DND-41 (cell line): ENCODE results near the gene GARS1.

Experiments
- ATAC-seq: fragments of 200-7000 bp; cut with Tn5 transposase; 3 replicates; pipeline ENCODE4 v1.9.1; 2021; ENCODE audit warnings: low read depth; ENCODE audit not compliant: insufficient read depth
- DNase-seq: peaks from one replicate; pipeline ENCODE4 v3.0.0-alpha.2; 2020
- H2AFZ ChIP-seq: 2 replicates; pipeline ENCODE4 v1.6.0; 2012; ENCODE audit warnings: low read depth, low read length
- H3K27ac ChIP-seq: 2 replicates; pipeline ENCODE4 v1.5.1; 2012; ENCODE audit warnings: low read length, inconsistent platforms
- H3K27me3 ChIP-seq: fragments of 200-600 bp; sonication (generic); 2 replicates; pipeline ENCODE4 v1.6.0; 2012; ENCODE audit warnings: low read length, mild to moderate bottlenecking, inconsistent platforms; ENCODE audit not compliant: insufficient read depth, poor library complexity
- H3K36me3 ChIP-seq: 2 replicates; pipeline ENCODE4 v1.5.1; 2012; ENCODE audit warnings: low read length, inconsistent platforms; ENCODE audit not compliant: insufficient read depth
- H3K4me1 ChIP-seq: 2 replicates; pipeline ENCODE4 v1.5.1; 2012; ENCODE audit warnings: mild to moderate bottlenecking, low read length; ENCODE audit not compliant: insufficient read depth
- H3K4me2 ChIP-seq: 2 replicates; pipeline ENCODE4 v1.6.0; 2012; ENCODE audit warnings: mild to moderate bottlenecking, moderate library complexity, low read length, inconsistent platforms; ENCODE audit not compliant: insufficient read depth
- H3K4me3 ChIP-seq, 2 experiments: fragments of 200-600 bp in 1 of 2; shearing (Covaris generic) in 1 of 2; 2 replicates each; pipeline ENCODE4 v1.5.1; 2012 to 2016; ENCODE audit warnings: inconsistent platforms in 2 of 2, low read length in 2 of 2, mild to moderate bottlenecking in 2 of 2, low read depth in 1 of 2, moderate library complexity in 1 of 2
- H3K79me2 ChIP-seq: 2 replicates; pipeline ENCODE4 v1.6.0; 2012; ENCODE audit warnings: low read length, inconsistent platforms; ENCODE audit not compliant: insufficient read depth
- H3K9ac ChIP-seq: 2 replicates; pipeline ENCODE4 v1.6.0; 2012; ENCODE audit warnings: low read depth, mild to moderate bottlenecking, inconsistent platforms, low read length, moderate library complexity
- H3K9me3 ChIP-seq: 2 replicates; pipeline ENCODE4 v1.5.1; 2012; ENCODE audit warnings: low read length, moderate library complexity, mild to moderate bottlenecking, inconsistent platforms; ENCODE audit not compliant: insufficient read depth, severe bottlenecking
- H4K20me1 ChIP-seq: 2 replicates; pipeline ENCODE4 v1.6.0; 2012; ENCODE audit warnings: low read length; ENCODE audit not compliant: insufficient read depth
- CTCF ChIP-seq: IDR thresholded peaks from 2 replicates; pipeline ENCODE4 v1.5.1; 2012; ENCODE audit warnings: borderline replicate concordance, low read length, moderate library complexity, mild to moderate bottlenecking; ENCODE audit not compliant: poor library complexity, severe bottlenecking; ENCODE audit errors: extremely low read depth
- EZH2 ChIP-seq: IDR thresholded peaks from 3 replicates; pipeline ENCODE4 v1.6.1; 2012; ENCODE audit warnings: borderline replicate concordance, low read depth, mild to moderate bottlenecking, moderate library complexity, low read length, inconsistent platforms; ENCODE audit not compliant: severe bottlenecking

Gene GARS1

GRCh38 chr7:30649717-30650420, 55.2 kb downstream of the GARS1 start:
- Histone ChIP-seq H3K9ac (no peak overlapping the region), H3K79me2 (no peaks in the 10 kb centered on the region), H3K27ac (no peak overlapping the region), H3K4me2 (no peak overlapping the region), H3K4me1 (no peaks in the 10 kb centered on the region), H3K4me3 (no peak overlapping the region), H4K20me1 (no peaks in the 10 kb centered on the region), H3K36me3 (peaks cover 7% of the 10 kb centered on the region; the same call in 1 of the 2 replicates), H2AFZ (no peak overlapping the region), H3K27me3 (no peaks in the 10 kb centered on the region), H3K9me3 (no peaks in the 10 kb centered on the region)
- no peak for TF ChIP-seq EZH2
- ATAC-seq = no peak
- no peak for DNase-seq

- H3K27ac ChIP-seq = no peak overlapping the region
- no peaks in the 10 kb centered on the region for H4K20me1 ChIP-seq
- no peak for TF ChIP-seq EZH2
- no peak for TF ChIP-seq CTCF
- H3K4me2 ChIP-seq = no peak overlapping the region
- H3K36me3 ChIP-seq = peaks cover 2% of the 10 kb centered on the region; the same call in 1 of the 2 replicates
- H2AFZ ChIP-seq = no peak overlapping the region
- H3K4me1 ChIP-seq = no peaks in the 10 kb centered on the region
- no peaks in the 10 kb centered on the region for H3K27me3 ChIP-seq
- H3K9ac ChIP-seq = no peak overlapping the region
- H3K4me3 ChIP-seq = no peak overlapping the region
- ATAC-seq = no peak
- H3K9me3 ChIP-seq = no peaks in the 10 kb centered on the region
- no peak for DNase-seq
- H3K79me2 ChIP-seq = no peaks in the 10 kb centered on the region
Observed at GRCh38 chr7:30650421-30650808, 55.7 kb downstream of the GARS1 start.

- Histone ChIP-seq H3K9ac (no peak overlapping the region), H3K4me1 (no peaks in the 10 kb centered on the region), H3K79me2 (no peaks in the 10 kb centered on the region), H3K4me2 (no peak overlapping the region), H3K36me3 (no peaks in the 10 kb centered on the region), H3K4me3 (no peak overlapping the region), H2AFZ (no peak overlapping the region), H3K27me3 (no peaks in the 10 kb centered on the region), H3K27ac (no peak overlapping the region), H4K20me1 (no peaks in the 10 kb centered on the region), H3K9me3 (no peaks in the 10 kb centered on the region)
- TF ChIP-seq EZH2 = no peak
- no peak for TF ChIP-seq CTCF
- ATAC-seq (no peak), DNase-seq (no peak)
Observed at GRCh38 chr7:30652132-30652531, 57.5 kb downstream of the GARS1 start.

- no peaks in the 10 kb centered on the region for H3K36me3 ChIP-seq
- no peaks in the 10 kb centered on the region for H4K20me1 ChIP-seq
- H3K27me3 ChIP-seq = no peaks in the 10 kb centered on the region
- H3K79me2 ChIP-seq = no peaks in the 10 kb centered on the region
- TF ChIP-seq CTCF (no peak), EZH2 (no peak)
- DNase-seq (no peak), ATAC-seq (no peak)
- H3K4me3 ChIP-seq = no peak overlapping the region
- no peaks in the 10 kb centered on the region for H3K4me1 ChIP-seq
- no peaks in the 10 kb centered on the region for H3K9me3 ChIP-seq
- no peak overlapping the region for H3K4me2 ChIP-seq
- H3K27ac ChIP-seq = no peak overlapping the region
- H3K9ac ChIP-seq = no peak overlapping the region
- no peak overlapping the region for H2AFZ ChIP-seq
Observed at GRCh38 chr7:30652698-30653641, 58.3 kb downstream of the GARS1 start.
